ENCODE measurements around the gene RNU5B-1.

DNA sequence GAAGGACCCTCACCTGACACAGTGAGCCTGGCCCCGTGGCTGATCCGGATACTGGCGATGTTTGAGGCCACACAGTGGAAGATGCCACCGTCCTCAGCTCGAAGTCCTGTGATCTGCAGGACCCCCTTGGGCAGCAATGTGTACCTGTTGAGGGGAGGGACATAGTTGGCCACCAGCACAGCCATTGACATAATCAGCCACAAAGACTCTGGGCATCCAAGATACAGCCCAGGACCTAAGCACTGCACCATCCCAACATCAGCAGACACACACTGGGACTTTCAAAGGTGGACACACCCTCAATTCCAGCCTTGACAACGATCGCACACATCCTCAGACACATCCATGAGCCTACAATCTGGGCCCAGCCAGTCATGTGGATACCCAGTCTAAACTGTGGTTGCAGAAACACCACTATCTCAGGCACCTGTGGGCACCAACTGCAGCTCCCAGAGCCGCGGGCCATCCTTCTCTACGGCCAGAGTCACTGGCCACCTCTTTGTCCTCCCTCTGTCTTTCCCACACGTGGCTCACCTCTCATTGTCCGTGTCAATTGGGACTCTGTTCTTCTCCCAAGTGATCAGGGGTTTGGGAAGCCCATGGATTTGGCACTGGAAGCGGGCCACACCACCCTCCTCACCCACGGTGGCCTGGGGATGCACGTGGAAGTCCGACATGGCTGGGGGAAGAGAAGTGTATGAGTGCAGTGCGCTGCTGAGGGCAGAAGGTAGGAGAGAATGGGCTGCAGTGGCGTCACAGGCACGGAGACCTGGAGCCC is 31.0 kb downstream of the RNU5B-1 start:
- no peak for TF ChIP-seq TEAD4 (IDR thresholded peaks at IDR 0.05; ENCODE audit: low read length)
- TF ChIP-seq TEAD4 (CRISPR knock-in tag; IDR thresholded peaks at IDR 0.05; ENCODE audit: borderline replicate concordance): no peak
- TF ChIP-seq SMAD2 (IDR thresholded peaks at IDR 0.05; ENCODE audit: low read depth, low read length): no peak
- TF ChIP-seq MEF2A (IDR thresholded peaks at IDR 0.05; ENCODE audit: control insufficient read depth, low read depth, low read length): no peak
- TF ChIP-seq GABPA (tag; conservative IDR thresholded peaks at IDR 0.05; ENCODE audit: low read depth): no peak
- TF ChIP-seq CTCF (IDR thresholded peaks at IDR 0.05 in 2 of 3, conservative IDR thresholded peaks at IDR 0.05 in 1 of 3; ENCODE audit: insufficient read depth in 2 of 3, low read depth in 1 of 3, low read length in 3 of 3): no peak

Data from K562 (cell line).